Subcutaneous abdominal adipose tissue (tissue), 5 donors: ENCODE measurements around the gene IL1RAP.

Experiments
- H3K27ac ChIP-seq: one replicate; pipeline ENCODE4 v1.7.0; 2013; ENCODE audit warnings: low read depth, mild to moderate bottlenecking, inconsistent platforms, low read length, moderate library complexity
- H3K27me3 ChIP-seq, 5 donors: one replicate each; pipeline ENCODE4 v1.7.0; 2013; ENCODE audit warnings: low read length in 5 of 5, inconsistent platforms in 1 of 5; ENCODE audit not compliant: control insufficient read depth in 5 of 5, insufficient read depth in 4 of 5
- H3K36me3 ChIP-seq, 5 donors: one replicate each; pipeline ENCODE4 v1.7.0; 2013; ENCODE audit warnings: low read length in 5 of 5; ENCODE audit not compliant: control insufficient read depth in 5 of 5, insufficient read depth in 5 of 5
- H3K4me1 ChIP-seq, 5 donors: one replicate each; pipeline ENCODE4 v1.7.0; 2013; ENCODE audit warnings: low read length in 5 of 5, mild to moderate bottlenecking in 3 of 5, moderate library complexity in 1 of 5; ENCODE audit not compliant: control insufficient read depth in 5 of 5, insufficient read depth in 5 of 5
- H3K4me3 ChIP-seq, 5 donors: one replicate each; pipeline ENCODE4 v1.7.0; 2013; ENCODE audit warnings: low read length in 5 of 5, low read depth in 1 of 5
- H3K9ac ChIP-seq, 5 donors: one replicate each; pipeline ENCODE4 v1.7.0; 2013; ENCODE audit warnings: low read length in 5 of 5, mild to moderate bottlenecking in 4 of 5, moderate library complexity in 3 of 5
- H3K9me3 ChIP-seq, 5 donors: one replicate each; pipeline ENCODE4 v1.7.0; 2013; ENCODE audit warnings: low read length in 5 of 5; ENCODE audit not compliant: control insufficient read depth in 5 of 5
- donor health status: healthy.
- donor health status: healthy.
- donor health status: healthy.
- donor health status: healthy.
- donor health status: healthy.

Gene IL1RAP

GRCh38 chr3:190629088-190629487 lies 115.2 kb downstream of the IL1RAP start:
- Histone ChIP-seq H3K4me3 (no peak overlapping the region), H3K36me3 (peaks cover 0 to 9% (median 4%) of the 10 kb centered on the region in 5 donors), H3K27me3 (no peaks in the 10 kb centered on the region), H3K9me3 (no peaks in the 10 kb centered on the region), H3K27ac (no peak overlapping the region), H3K4me1 (no peaks in the 10 kb centered on the region), H3K9ac (no peak overlapping the region)

GRCh38 chr3:190631295-190631694 lies 117.4 kb downstream of the IL1RAP start:
- H3K9me3 ChIP-seq: no peaks in the 10 kb centered on the region
- H3K36me3 ChIP-seq: peaks cover 0 to 4% (median 3%) of the 10 kb centered on the region in 5 donors
- no peaks in the 10 kb centered on the region for H3K4me1 ChIP-seq
- no peak overlapping the region for H3K27ac ChIP-seq
- no peak overlapping the region for H3K4me3 ChIP-seq
- H3K9ac ChIP-seq: no peak overlapping the region
- H3K27me3 ChIP-seq: no peaks in the 10 kb centered on the region

DNA sequence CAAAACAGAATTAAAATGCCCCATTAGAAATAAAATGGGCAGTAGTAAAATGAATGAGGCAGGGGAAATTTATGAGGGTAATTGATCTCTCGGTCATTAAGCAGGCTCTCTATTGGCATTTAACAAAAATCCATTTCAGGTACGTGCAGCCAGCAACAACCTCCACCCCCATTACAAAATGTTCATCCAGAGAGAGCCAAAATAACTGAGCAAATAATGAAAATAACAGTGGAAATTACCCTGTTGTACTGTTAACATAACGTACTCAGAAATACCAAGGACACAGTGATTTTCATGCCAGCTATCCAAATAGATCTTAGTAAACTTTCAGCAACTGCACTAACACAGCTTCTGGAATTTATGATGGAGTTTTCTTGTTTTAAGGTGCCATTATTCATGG lies 127.7 kb downstream of the IL1RAP start:
- Histone ChIP-seq H3K36me3 (peaks cover 0 to 3% (median 0%) of the 10 kb centered on the region in 5 donors), H3K9me3 (no peaks in the 10 kb centered on the region), H3K4me1 (no peaks in the 10 kb centered on the region), H3K27ac (no peak overlapping the region), H3K27me3 (no peaks in the 10 kb centered on the region), H3K4me3 (no peak overlapping the region), H3K9ac (no peak overlapping the region)

DNA sequence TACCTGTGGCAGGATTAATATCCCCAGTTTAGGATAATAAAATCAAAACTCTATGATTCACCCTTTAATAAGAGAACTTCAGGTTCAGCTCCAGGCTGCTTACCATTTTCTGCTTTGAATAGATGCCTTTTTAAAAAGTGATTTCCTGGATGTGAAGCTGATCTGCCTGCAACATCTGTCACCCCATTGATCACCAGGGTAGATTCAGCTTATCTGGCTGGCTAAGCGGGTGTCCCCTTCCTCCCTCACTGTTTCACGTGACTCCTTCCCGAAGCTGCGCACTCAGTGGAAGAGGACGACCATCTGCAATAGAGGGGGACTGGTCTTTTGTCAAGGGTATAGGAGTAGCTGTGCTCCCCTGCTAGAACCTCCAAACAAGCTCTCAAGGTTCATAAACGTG lies 128.1 kb downstream of the IL1RAP start:
- Histone ChIP-seq H3K4me3 (no peak overlapping the region), H3K36me3 (peaks cover 0 to 3% (median 0%) of the 10 kb centered on the region in 5 donors), H3K27me3 (no peaks in the 10 kb centered on the region), H3K27ac (no peak overlapping the region), H3K4me1 (no peaks in the 10 kb centered on the region), H3K9ac (no peak overlapping the region), H3K9me3 (no peaks in the 10 kb centered on the region)

DNA sequence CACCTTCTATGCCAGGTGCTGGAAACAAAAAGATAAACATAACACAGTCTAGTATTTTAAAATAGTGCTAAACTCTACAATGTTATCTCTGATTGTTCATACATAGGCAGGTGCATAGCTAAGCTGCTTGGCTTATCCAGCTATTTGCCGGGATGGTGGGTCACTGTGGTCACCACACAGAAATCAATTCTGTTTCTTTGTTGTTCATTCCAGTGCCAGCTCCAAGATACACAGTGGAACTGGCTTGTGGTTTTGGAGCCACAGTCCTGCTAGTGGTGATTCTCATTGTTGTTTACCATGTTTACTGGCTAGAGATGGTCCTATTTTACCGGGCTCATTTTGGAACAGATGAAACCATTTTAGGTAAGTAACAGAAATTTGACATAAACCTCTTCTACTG lies 130.2 kb downstream of the IL1RAP start:
- Histone ChIP-seq H3K9me3 (no peaks in the 10 kb centered on the region), H3K9ac (no peak overlapping the region), H3K4me3 (no peak overlapping the region), H3K36me3 (peaks cover 0 to 3% (median 0%) of the 10 kb centered on the region in 5 donors), H3K4me1 (no peaks in the 10 kb centered on the region), H3K27me3 (no peaks in the 10 kb centered on the region), H3K27ac (no peak overlapping the region)

- Histone ChIP-seq H3K36me3 (peaks cover 0 to 3% (median 0%) of the 10 kb centered on the region in 5 donors), H3K4me3 (no peak overlapping the region), H3K27me3 (no peaks in the 10 kb centered on the region), H3K27ac (no peak overlapping the region), H3K9me3 (no peaks in the 10 kb centered on the region), H3K9ac (no peak overlapping the region), H3K4me1 (no peaks in the 10 kb centered on the region)
These were observed 130.9 kb downstream of the IL1RAP start for GRCh38 chr3:190644766-190645165.

DNA sequence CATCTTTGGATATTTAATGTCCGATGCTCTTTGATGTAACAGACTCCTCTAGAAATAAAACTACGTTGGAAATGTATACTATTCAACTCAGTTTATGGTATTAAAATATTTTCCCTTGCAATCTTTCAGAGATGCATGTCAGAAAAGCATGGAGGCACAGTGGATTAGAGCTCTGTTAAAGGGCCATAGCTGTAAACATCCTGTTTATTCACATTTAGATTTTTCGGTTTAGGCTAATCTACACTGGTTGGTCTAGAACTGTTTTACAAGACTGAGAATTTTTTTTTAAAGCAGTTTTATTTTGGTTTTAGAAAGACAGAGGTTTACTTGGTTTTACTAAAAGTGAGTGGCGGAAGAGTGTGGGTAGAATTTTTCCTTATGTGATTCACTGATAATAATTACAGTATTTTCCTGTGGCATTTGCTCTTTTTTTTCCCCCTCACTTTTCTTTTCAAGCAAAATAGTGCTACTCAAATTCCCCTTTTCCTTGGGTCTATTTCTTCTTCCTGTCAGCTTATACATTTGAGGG lies 132.1 kb downstream of the IL1RAP start:
- Histone ChIP-seq H3K4me1 (no peaks in the 10 kb centered on the region), H3K9ac (no peak overlapping the region), H3K36me3 (peaks cover 0 to 3% (median 0%) of the 10 kb centered on the region in 5 donors), H3K27ac (no peak overlapping the region), H3K4me3 (no peak overlapping the region), H3K27me3 (no peaks in the 10 kb centered on the region), H3K9me3 (no peaks in the 10 kb centered on the region)

DNA sequence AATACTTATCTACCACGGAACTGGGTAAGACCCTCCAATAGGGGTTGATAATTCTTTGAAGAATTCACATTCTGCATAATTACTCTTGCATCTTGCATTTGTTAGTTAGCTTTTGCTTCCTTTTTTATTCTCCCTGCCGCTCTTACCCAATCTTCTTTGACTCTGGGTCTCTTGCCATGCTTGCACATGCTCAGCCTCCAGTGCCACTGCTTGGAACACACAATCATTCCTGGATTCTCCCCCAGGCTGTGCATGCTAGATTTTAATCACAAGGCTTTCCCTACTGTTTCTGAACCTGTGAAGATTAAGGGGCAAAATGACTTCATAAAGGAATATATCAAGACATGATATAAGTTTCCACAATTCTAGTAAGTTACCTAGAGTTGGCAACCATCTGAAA lies 133.1 kb downstream of the IL1RAP start:
- no peak overlapping the region for H3K27ac ChIP-seq
- no peak overlapping the region for H3K4me3 ChIP-seq
- no peaks in the 10 kb centered on the region for H3K4me1 ChIP-seq
- H3K9ac ChIP-seq: no peak overlapping the region
- no peaks in the 10 kb centered on the region for H3K36me3 ChIP-seq
- H3K27me3 ChIP-seq: no peaks in the 10 kb centered on the region
- no peaks in the 10 kb centered on the region for H3K9me3 ChIP-seq

DNA sequence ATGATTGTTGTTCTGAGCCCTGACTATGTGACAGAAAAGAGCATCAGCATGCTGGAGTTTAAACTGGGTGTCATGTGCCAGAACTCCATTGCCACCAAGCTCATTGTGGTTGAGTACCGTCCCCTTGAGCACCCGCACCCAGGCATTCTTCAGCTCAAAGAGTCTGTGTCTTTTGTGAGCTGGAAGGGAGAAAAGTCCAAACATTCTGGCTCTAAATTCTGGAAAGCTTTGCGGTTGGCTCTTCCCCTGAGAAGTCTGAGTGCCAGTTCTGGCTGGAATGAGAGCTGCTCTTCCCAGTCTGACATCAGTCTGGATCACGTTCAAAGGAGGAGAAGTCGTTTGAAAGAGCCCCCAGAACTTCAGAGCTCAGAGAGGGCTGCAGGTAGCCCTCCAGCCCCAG lies 142.0 kb downstream of the IL1RAP start:
- Histone ChIP-seq H3K27ac (no peak overlapping the region), H3K4me1 (no peaks in the 10 kb centered on the region), H3K4me3 (no peak overlapping the region), H3K36me3 (no peaks in the 10 kb centered on the region), H3K27me3 (no peaks in the 10 kb centered on the region), H3K9ac (no peak overlapping the region), H3K9me3 (no peaks in the 10 kb centered on the region)

GRCh38 chr3:190658106-190658505 lies 144.2 kb downstream of the IL1RAP start:
- H3K36me3 ChIP-seq: no peaks in the 10 kb centered on the region
- H3K9ac ChIP-seq: no peak overlapping the region
- no peaks in the 10 kb centered on the region for H3K9me3 ChIP-seq
- no peaks in the 10 kb centered on the region for H3K27me3 ChIP-seq
- H3K4me1 ChIP-seq: no peaks in the 10 kb centered on the region
- H3K27ac ChIP-seq: no peak overlapping the region
- H3K4me3 ChIP-seq: no peak overlapping the region

DNA sequence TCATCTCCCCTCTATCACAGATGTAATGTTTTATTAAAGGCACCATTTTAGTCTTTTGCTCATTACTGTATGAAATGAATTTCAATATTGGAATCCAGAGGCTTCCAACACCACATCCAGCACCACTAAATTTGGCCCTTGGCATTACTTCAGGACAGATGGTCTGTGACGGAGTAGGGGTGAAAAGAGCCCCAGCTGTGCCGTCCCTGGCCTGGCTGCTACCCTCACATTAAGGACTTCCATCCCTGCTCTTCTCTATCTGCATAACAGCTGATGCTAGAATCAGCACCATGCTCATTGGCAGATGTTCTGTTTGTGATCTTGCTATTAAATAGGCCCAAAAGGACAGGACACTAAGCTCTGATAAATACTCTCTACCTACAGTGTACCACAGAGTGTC lies 152.9 kb downstream of the IL1RAP start:
- H3K27me3 ChIP-seq: peaks cover 0 to 3% (median 0%) of the 10 kb centered on the region in 5 donors
- H3K9me3 ChIP-seq: no peaks in the 10 kb centered on the region
- no peaks in the 10 kb centered on the region for H3K4me1 ChIP-seq
- no peak overlapping the region for H3K9ac ChIP-seq
- no peaks in the 10 kb centered on the region for H3K36me3 ChIP-seq
- no peak overlapping the region for H3K4me3 ChIP-seq
- H3K27ac ChIP-seq: no peak overlapping the region
